Measurements from ENCODE around the gene MAP4K3. TPM values are rescaled to one million over a fixed set of nuclear protein-coding genes. Genes with fewer than 3 reads are reported as not detected.

Gene MAP4K3
- total and polyA plus RNA-seq, 9 of the 15 experiments (the other 6 are each of a cell fraction or from before 2014, with no cell fraction given) = 3.1 to 30.0 (median 16.9) TPM

DNA sequence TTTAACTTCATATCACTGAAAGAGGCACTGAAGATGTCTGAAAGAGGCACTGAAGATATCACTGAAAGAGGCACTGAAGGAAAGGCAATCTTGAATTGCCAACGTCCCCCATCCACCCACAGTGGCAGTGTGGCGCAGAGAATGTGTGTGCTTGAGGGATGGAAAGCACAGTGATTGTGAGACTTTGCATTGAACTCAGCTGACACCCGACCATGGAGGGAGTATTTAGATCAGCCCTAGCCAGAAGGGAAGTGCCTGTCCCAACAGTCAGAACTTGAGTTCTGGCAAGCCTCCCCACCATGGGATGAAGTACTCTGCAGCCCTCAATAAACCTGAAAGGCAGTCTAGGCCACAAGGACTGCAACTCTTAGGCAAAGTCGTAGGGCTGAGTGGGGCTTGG is 33.8 kb downstream of the MAP4K3 start:
- H3K4me3 ChIP-seq = no peak overlapping the region
- H3K4me1 ChIP-seq (replicated peaks in 1 of 2; ENCODE audit: control insufficient read depth in 2 of 2, insufficient read depth in 2 of 2, low read length in 2 of 2) = peaks cover 13 to 21% of the 10 kb centered on the region in 2 experiments; a peak in 3 of 5 replicates
- peaks cover 4% of the 10 kb centered on the region; the same call in 1 of the 2 replicates for H4K20me1 ChIP-seq (replicated peaks; ENCODE audit: control insufficient read depth, insufficient read depth, low read length)
- H3K9ac ChIP-seq (ENCODE audit: insufficient read depth in 1 of 2, low read depth in 2 of 2, low read length in 2 of 2) = peak overlapping the region in 1 of 2 experiments; percentile 19; a peak in 1 of 4 replicates
- FAIRE-seq (peak; percentile 15), ATAC-seq (peak; percentile 68), DNase-seq (ENCODE audit: extremely low read depth in 1 of 4, low spot score in 3 of 4) (no peak)
- CTCF ChIA-PET (ENCODE audit: low intra/inter-chr PET ratio) = no interaction called here
- H3K4me2 ChIP-seq (ENCODE audit: insufficient read depth, low read length) = 0 out of 2 replicates have a peak overlapping the region, but pooled peaks have one; percentile 1
- no TSS peak for BruUV-seq (replicated peaks)
- no peaks in the 10 kb centered on the region for H3K27me3 ChIP-seq (ENCODE audit: control insufficient read depth in 2 of 2, insufficient read depth in 2 of 2, low read length in 2 of 2)
- no peaks in the 10 kb centered on the region for H3K9me1 ChIP-seq (ENCODE audit: control insufficient read depth, insufficient read depth, low read length)
- H3K9me3 ChIP-seq (replicated peaks; ENCODE audit: control insufficient read depth, insufficient read depth, low read depth, low read length) = no peaks in the 10 kb centered on the region
- H3K27ac ChIP-seq (ENCODE audit: extremely low read depth, low read depth, low read length) = no peak overlapping the region
- WGBS (ENCODE audit: insufficient coverage, low coverage, missing lambda C conversion rate) = 47% methylated on average over 4 of the region's 4 CpGs
- H2AFZ ChIP-seq (ENCODE audit: low read depth, low read length) = no peak overlapping the region
- in situ Hi-C loops (cut with MboI) = no loop called here
- intact Hi-C loops (cut with micrococcal nuclease) = no loop called here
- POLR2A ChIA-PET = interaction anchor here (0.6 kb wide), 2 partner anchors 27 to 49 kb away, joined by 3 to 5 read pairs; no protein-coding TSS in a partner anchor
- H3K79me2 ChIP-seq (ENCODE audit: control insufficient read depth, insufficient read depth, low read length) = peaks cover 96% of the 10 kb centered on the region
- H3K36me3 ChIP-seq (ENCODE audit: control insufficient read depth, insufficient read depth, low read length) = no peaks in the 10 kb centered on the region
- TF ChIP-seq SREBF2 (CRISPR knock-in tag; IDR thresholded peaks at IDR 0.05) (no peak), HDAC3 (IDR thresholded peaks at IDR 0.05; ENCODE audit: borderline replicate concordance, partially characterized antibody) (no peak), ATF1 (CRISPR knock-in tag; IDR thresholded peaks at IDR 0.05) (no peak), ATF1 (tag; IDR thresholded peaks at IDR 0.05) (no peak), POU5F1 (IDR thresholded peaks at IDR 0.05; ENCODE audit: borderline replicate concordance, low read depth, low read length, partially characterized antibody) (no peak), ZNF12 (CRISPR knock-in tag; IDR thresholded peaks at IDR 0.05) (no peak)
- TF ChIP-seq, protein P1, sequence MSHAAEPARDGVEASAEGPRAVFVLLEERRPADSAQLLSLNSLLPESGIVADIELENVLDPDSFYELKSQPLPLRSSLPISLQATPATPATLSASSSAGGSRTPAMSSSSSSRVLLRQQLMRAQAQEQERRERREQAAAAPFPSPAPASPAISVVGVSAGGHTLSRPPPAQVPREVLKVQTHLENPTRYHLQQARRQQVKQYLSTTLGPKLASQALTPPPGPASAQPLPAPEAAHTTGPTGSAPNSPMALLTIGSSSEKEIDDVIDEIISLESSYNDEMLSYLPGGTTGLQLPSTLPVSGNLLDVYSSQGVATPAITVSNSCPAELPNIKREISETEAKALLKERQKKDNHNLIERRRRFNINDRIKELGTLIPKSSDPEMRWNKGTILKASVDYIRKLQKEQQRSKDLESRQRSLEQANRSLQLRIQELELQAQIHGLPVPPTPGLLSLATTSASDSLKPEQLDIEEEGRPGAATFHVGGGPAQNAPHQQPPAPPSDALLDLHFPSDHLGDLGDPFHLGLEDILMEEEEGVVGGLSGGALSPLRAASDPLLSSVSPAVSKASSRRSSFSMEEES (CRISPR knock-in tag; IDR thresholded peaks at IDR 0.05) = no peak
- TF ChIP-seq, protein P2, sequence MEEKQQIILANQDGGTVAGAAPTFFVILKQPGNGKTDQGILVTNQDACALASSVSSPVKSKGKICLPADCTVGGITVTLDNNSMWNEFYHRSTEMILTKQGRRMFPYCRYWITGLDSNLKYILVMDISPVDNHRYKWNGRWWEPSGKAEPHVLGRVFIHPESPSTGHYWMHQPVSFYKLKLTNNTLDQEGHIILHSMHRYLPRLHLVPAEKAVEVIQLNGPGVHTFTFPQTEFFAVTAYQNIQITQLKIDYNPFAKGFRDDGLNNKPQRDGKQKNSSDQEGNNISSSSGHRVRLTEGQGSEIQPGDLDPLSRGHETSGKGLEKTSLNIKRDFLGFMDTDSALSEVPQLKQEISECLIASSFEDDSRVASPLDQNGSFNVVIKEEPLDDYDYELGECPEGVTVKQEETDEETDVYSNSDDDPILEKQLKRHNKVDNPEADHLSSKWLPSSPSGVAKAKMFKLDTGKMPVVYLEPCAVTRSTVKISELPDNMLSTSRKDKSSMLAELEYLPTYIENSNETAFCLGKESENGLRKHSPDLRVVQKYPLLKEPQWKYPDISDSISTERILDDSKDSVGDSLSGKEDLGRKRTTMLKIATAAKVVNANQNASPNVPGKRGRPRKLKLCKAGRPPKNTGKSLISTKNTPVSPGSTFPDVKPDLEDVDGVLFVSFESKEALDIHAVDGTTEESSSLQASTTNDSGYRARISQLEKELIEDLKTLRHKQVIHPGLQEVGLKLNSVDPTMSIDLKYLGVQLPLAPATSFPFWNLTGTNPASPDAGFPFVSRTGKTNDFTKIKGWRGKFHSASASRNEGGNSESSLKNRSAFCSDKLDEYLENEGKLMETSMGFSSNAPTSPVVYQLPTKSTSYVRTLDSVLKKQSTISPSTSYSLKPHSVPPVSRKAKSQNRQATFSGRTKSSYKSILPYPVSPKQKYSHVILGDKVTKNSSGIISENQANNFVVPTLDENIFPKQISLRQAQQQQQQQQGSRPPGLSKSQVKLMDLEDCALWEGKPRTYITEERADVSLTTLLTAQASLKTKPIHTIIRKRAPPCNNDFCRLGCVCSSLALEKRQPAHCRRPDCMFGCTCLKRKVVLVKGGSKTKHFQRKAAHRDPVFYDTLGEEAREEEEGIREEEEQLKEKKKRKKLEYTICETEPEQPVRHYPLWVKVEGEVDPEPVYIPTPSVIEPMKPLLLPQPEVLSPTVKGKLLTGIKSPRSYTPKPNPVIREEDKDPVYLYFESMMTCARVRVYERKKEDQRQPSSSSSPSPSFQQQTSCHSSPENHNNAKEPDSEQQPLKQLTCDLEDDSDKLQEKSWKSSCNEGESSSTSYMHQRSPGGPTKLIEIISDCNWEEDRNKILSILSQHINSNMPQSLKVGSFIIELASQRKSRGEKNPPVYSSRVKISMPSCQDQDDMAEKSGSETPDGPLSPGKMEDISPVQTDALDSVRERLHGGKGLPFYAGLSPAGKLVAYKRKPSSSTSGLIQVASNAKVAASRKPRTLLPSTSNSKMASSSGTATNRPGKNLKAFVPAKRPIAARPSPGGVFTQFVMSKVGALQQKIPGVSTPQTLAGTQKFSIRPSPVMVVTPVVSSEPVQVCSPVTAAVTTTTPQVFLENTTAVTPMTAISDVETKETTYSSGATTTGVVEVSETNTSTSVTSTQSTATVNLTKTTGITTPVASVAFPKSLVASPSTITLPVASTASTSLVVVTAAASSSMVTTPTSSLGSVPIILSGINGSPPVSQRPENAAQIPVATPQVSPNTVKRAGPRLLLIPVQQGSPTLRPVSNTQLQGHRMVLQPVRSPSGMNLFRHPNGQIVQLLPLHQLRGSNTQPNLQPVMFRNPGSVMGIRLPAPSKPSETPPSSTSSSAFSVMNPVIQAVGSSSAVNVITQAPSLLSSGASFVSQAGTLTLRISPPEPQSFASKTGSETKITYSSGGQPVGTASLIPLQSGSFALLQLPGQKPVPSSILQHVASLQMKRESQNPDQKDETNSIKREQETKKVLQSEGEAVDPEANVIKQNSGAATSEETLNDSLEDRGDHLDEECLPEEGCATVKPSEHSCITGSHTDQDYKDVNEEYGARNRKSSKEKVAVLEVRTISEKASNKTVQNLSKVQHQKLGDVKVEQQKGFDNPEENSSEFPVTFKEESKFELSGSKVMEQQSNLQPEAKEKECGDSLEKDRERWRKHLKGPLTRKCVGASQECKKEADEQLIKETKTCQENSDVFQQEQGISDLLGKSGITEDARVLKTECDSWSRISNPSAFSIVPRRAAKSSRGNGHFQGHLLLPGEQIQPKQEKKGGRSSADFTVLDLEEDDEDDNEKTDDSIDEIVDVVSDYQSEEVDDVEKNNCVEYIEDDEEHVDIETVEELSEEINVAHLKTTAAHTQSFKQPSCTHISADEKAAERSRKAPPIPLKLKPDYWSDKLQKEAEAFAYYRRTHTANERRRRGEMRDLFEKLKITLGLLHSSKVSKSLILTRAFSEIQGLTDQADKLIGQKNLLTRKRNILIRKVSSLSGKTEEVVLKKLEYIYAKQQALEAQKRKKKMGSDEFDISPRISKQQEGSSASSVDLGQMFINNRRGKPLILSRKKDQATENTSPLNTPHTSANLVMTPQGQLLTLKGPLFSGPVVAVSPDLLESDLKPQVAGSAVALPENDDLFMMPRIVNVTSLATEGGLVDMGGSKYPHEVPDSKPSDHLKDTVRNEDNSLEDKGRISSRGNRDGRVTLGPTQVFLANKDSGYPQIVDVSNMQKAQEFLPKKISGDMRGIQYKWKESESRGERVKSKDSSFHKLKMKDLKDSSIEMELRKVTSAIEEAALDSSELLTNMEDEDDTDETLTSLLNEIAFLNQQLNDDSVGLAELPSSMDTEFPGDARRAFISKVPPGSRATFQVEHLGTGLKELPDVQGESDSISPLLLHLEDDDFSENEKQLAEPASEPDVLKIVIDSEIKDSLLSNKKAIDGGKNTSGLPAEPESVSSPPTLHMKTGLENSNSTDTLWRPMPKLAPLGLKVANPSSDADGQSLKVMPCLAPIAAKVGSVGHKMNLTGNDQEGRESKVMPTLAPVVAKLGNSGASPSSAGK (IDR thresholded peaks at IDR 0.05) = no peak
